Liver (tissue), 3 donors: ENCODE data around the gene PDZD2.

Source experiments
- GABPA ChIP-seq, 2 donors: IDR thresholded peaks in 1 of 2; conservative IDR thresholded peaks in 1 of 2; 2 replicates each; pipeline ENCODE4 v1.6.1; 2016; ENCODE audit warnings: antibody characterized with exemption in 2 of 2, mild to moderate bottlenecking in 1 of 2, moderate library complexity in 1 of 2
- HNF4A ChIP-seq, 2 donors: conservative IDR thresholded peaks; 2 replicates each; pipeline ENCODE4 v1.6.1; 2016; ENCODE audit warnings: antibody characterized with exemption in 2 of 2, mild to moderate bottlenecking in 2 of 2
- JUND ChIP-seq, 2 donors: IDR thresholded peaks; 2 replicates each; pipeline ENCODE4 v1.6.1; 2016; ENCODE audit warnings: antibody characterized with exemption in 2 of 2
- MAX ChIP-seq: IDR thresholded peaks from 2 replicates; pipeline ENCODE4 v1.6.1; 2016; ENCODE audit warnings: antibody characterized with exemption
- NR2F2 ChIP-seq: IDR thresholded peaks from 2 replicates; pipeline ENCODE4 v1.6.1; 2016; ENCODE audit warnings: antibody characterized with exemption
- SP1 ChIP-seq: IDR thresholded peaks from 2 replicates; pipeline ENCODE4 v1.6.1; 2018; ENCODE audit warnings: antibody characterized with exemption, mild to moderate bottlenecking
- TAF1 ChIP-seq: conservative IDR thresholded peaks from 2 replicates; pipeline ENCODE4 v1.6.1; 2016; ENCODE audit warnings: antibody characterized with exemption, mild to moderate bottlenecking
- YY1 ChIP-seq: IDR thresholded peaks from 2 replicates; pipeline ENCODE4 v1.6.1; 2016; ENCODE audit warnings: antibody characterized with exemption, mild to moderate bottlenecking
- ZBTB33 ChIP-seq: IDR thresholded peaks from 2 replicates; pipeline ENCODE4 v1.6.1; 2016; ENCODE audit warnings: antibody characterized with exemption
- TF ChIP-seq, protein P1 (sequence below): fragments of 150-350 bp; IDR thresholded peaks from 2 replicates; pipeline ENCODE4 v1.5.1; 2017; ENCODE audit warnings: improper control_type of control experiment, low read depth, low read length; ENCODE audit not compliant: missing input control
- TF ChIP-seq, protein P2 (sequence below): IDR thresholded peaks from 2 replicates; pipeline ENCODE4 v1.6.1; 2016; ENCODE audit warnings: antibody characterized with exemption
- TF ChIP-seq, protein P3 (sequence below): IDR thresholded peaks from 2 replicates; pipeline ENCODE4 v1.6.1; 2016; ENCODE audit warnings: antibody characterized with exemption, mild to moderate bottlenecking
- donor health status: healthy.
- donor health status: healthy.

GRCh38 chr5:31617867-31618266 is 21.1 kb upstream of the PDZD2 start:
- TF ChIP-seq, protein P1, sequence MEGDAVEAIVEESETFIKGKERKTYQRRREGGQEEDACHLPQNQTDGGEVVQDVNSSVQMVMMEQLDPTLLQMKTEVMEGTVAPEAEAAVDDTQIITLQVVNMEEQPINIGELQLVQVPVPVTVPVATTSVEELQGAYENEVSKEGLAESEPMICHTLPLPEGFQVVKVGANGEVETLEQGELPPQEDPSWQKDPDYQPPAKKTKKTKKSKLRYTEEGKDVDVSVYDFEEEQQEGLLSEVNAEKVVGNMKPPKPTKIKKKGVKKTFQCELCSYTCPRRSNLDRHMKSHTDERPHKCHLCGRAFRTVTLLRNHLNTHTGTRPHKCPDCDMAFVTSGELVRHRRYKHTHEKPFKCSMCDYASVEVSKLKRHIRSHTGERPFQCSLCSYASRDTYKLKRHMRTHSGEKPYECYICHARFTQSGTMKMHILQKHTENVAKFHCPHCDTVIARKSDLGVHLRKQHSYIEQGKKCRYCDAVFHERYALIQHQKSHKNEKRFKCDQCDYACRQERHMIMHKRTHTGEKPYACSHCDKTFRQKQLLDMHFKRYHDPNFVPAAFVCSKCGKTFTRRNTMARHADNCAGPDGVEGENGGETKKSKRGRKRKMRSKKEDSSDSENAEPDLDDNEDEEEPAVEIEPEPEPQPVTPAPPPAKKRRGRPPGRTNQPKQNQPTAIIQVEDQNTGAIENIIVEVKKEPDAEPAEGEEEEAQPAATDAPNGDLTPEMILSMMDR = no peak
- TF ChIP-seq, protein P2, sequence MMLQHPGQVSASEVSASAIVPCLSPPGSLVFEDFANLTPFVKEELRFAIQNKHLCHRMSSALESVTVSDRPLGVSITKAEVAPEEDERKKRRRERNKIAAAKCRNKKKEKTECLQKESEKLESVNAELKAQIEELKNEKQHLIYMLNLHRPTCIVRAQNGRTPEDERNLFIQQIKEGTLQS = no peak
- TF ChIP-seq GABPA (IDR thresholded peaks at IDR 0.05 in 1 of 2, conservative IDR thresholded peaks at IDR 0.05 in 1 of 2) = no peak
- no peak for TF ChIP-seq NR2F2
- TF ChIP-seq TAF1 = no peak
- TF ChIP-seq HNF4A (conservative IDR thresholded peaks at IDR 0.05) = no peak
- no peak for TF ChIP-seq JUND (IDR thresholded peaks at IDR 0.05)
- TF ChIP-seq MAX = no peak
- no peak for TF ChIP-seq YY1
- no peak for TF ChIP-seq ZBTB33
- TF ChIP-seq, protein P3, sequence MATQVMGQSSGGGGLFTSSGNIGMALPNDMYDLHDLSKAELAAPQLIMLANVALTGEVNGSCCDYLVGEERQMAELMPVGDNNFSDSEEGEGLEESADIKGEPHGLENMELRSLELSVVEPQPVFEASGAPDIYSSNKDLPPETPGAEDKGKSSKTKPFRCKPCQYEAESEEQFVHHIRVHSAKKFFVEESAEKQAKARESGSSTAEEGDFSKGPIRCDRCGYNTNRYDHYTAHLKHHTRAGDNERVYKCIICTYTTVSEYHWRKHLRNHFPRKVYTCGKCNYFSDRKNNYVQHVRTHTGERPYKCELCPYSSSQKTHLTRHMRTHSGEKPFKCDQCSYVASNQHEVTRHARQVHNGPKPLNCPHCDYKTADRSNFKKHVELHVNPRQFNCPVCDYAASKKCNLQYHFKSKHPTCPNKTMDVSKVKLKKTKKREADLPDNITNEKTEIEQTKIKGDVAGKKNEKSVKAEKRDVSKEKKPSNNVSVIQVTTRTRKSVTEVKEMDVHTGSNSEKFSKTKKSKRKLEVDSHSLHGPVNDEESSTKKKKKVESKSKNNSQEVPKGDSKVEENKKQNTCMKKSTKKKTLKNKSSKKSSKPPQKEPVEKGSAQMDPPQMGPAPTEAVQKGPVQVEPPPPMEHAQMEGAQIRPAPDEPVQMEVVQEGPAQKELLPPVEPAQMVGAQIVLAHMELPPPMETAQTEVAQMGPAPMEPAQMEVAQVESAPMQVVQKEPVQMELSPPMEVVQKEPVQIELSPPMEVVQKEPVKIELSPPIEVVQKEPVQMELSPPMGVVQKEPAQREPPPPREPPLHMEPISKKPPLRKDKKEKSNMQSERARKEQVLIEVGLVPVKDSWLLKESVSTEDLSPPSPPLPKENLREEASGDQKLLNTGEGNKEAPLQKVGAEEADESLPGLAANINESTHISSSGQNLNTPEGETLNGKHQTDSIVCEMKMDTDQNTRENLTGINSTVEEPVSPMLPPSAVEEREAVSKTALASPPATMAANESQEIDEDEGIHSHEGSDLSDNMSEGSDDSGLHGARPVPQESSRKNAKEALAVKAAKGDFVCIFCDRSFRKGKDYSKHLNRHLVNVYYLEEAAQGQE = no peak
- no peak for TF ChIP-seq SP1
